K562 (cell line): ENCODE data around the gene LRRC57. TPM values are rescaled to one million over a fixed set of nuclear protein-coding genes. Genes with fewer than 3 reads are reported as not detected.

ENCODE experiments used
- ATF1 ChIP-seq, 2 experiments: fragments of 450-650 bp in 1 of 2; IDR thresholded peaks; 2 replicates each; pipeline ENCODE4 v1.6.1; 2016; ENCODE audit warnings: missing compliant biosample characterization in 1 of 2, missing genetic modification characterization in 1 of 2
- CBX5 ChIP-seq: IDR thresholded peaks from 2 replicates; pipeline ENCODE4 v1.6.1; 2014; ENCODE audit warnings: low read depth, borderline replicate concordance
- CBX8 ChIP-seq: fragments of 200-600 bp; sonication (generic); IDR thresholded peaks from 2 replicates; pipeline ENCODE4 v1.6.1; 2012; ENCODE audit warnings: borderline replicate concordance, mixed run types, low read depth, mild to moderate bottlenecking, moderate library complexity, mixed read lengths, low read length, control low read depth, inconsistent platforms; ENCODE audit not compliant: poor library complexity, severe bottlenecking; ENCODE audit errors: extremely low read depth
- CTBP1 ChIP-seq: fragments of 450-650 bp; IDR thresholded peaks from 2 replicates; pipeline ENCODE4 v1.6.1; 2016; ENCODE audit warnings: borderline replicate concordance
- GATAD2A ChIP-seq: fragments of 450-650 bp; IDR thresholded peaks from 2 replicates; pipeline ENCODE4 v1.6.1; 2017
- GTF3C2 ChIP-seq: IDR thresholded peaks from 3 replicates; pipeline ENCODE4 v1.6.1; 2011; ENCODE audit warnings: borderline replicate concordance, mild to moderate bottlenecking, moderate library complexity; ENCODE audit not compliant: insufficient read length; ENCODE audit errors: extremely low read depth
- HEY1 ChIP-seq: fragments of 250-450 bp; sonication (Bioruptor Pico); IDR thresholded peaks from 2 replicates; pipeline ENCODE4 v1.5.0; 2020; ENCODE audit warnings: mild to moderate bottlenecking, moderate library complexity, borderline replicate concordance
- L3MBTL2 ChIP-seq: fragments of 450-650 bp; IDR thresholded peaks from 2 replicates; pipeline ENCODE4 v1.6.1; 2016; ENCODE audit warnings: mild to moderate bottlenecking, moderate library complexity
- MIER1 ChIP-seq: fragments of 450-650 bp; IDR thresholded peaks from 2 replicates; pipeline ENCODE4 v1.6.1; 2016; ENCODE audit warnings: antibody characterized with exemption, mild to moderate bottlenecking, low read depth
- NFYB ChIP-seq: IDR thresholded peaks from 2 replicates; pipeline ENCODE4 v1.6.1; 2011; ENCODE audit warnings: mild to moderate bottlenecking, moderate library complexity; ENCODE audit not compliant: insufficient read length; ENCODE audit errors: extremely low read depth
- PCBP2 ChIP-seq: fragments of 200-400 bp; formaldehyde crosslinking; IDR thresholded peaks from 2 replicates; pipeline ENCODE4 v1.6.1; 2018; ENCODE audit warnings: low read length, low read depth, mild to moderate bottlenecking, moderate library complexity; ENCODE audit not compliant: poor library complexity, severe bottlenecking
- RBM17 ChIP-seq: fragments of 200-400 bp; formaldehyde crosslinking; IDR thresholded peaks from 2 replicates; pipeline ENCODE4 v1.6.1; 2017; ENCODE audit warnings: low read depth, mild to moderate bottlenecking, low read length, borderline replicate concordance
- SETDB1 ChIP-seq: IDR thresholded peaks from one replicate; pipeline ENCODE4 v1.6.1; 2012; ENCODE audit warnings: low read length, control low read depth, inconsistent platforms
- SIX5 ChIP-seq, 2 experiments: IDR thresholded peaks; 2 replicates each; pipeline ENCODE4 v1.6.1; 2011; ENCODE audit warnings: low read length in 2 of 2, borderline replicate concordance in 1 of 2, low read depth in 1 of 2, mild to moderate bottlenecking in 1 of 2, moderate library complexity in 1 of 2; ENCODE audit not compliant: insufficient read depth in 1 of 2
- TAL1 ChIP-seq: fragments of 450-650 bp; IDR thresholded peaks from 2 replicates; pipeline ENCODE4 v1.6.1; 2016; ENCODE audit warnings: mild to moderate bottlenecking
- ZFP1 ChIP-seq: fragments of 450-650 bp; formaldehyde crosslinking; IDR thresholded peaks from 2 replicates; pipeline ENCODE4 v1.4.0; 2020; ENCODE audit warnings: mild to moderate bottlenecking, mixed read lengths
- ZNF395 ChIP-seq: fragments of 200-800 bp; sonication (Bioruptor generic); IDR thresholded peaks from 2 replicates; pipeline ENCODE4 v1.6.1; 2017; ENCODE audit warnings: missing genetic modification characterization, missing compliant biosample characterization
- ZNF431 ChIP-seq: sonication (generic); formaldehyde crosslinking; IDR thresholded peaks from 2 replicates; pipeline ENCODE4 v1.8.0; 2022; ENCODE audit warnings: mild to moderate bottlenecking, missing genetic modification reagents
- ZNF696 ChIP-seq: fragments of 250-450 bp; sonication (Bioruptor Pico); conservative IDR thresholded peaks from 2 replicates; pipeline ENCODE4 v1.4.0; 2020; ENCODE audit warnings: mild to moderate bottlenecking, moderate library complexity
- ZNF76 ChIP-seq: fragments of 250-450 bp; sonication (Bioruptor Pico); IDR thresholded peaks from 2 replicates; pipeline ENCODE4 v1.4.0; 2020; ENCODE audit warnings: mild to moderate bottlenecking, moderate library complexity, borderline replicate concordance
- polyA plus RNA-seq, 8 experiments: library from polyadenylated mRNA; depleted of rRNA in 4 of 8; stranded (reverse) in 5 of 8; unstranded in 3 of 8; fragments of >200 nt; fragmentation: Nextera tagmentation in 2 of 8; fragmentation: Illumina TruSeq in 1 of 8; extraction: Ambion mirVana in 2 of 8; extraction: Trizol in 1 of 8; gene quantifications; 2 replicates each; pipeline versions ENCODE4 v1.2.1 to v1.2.3, GENCODE V29; 2011 to 2014; ENCODE audit warnings: inconsistent platforms in 1 of 8, missing spikeins in 1 of 8
- total RNA-seq, 7 experiments: library from RNA; depleted of rRNA in 6 of 7; stranded (reverse); fragments of >200 nt in 6 of 7; fragmentation: Illumina TruSeq in 2 of 7; extraction: Trizol in 2 of 7; gene quantifications; 2 replicates each; pipeline versions ENCODE4 v1.2.1 to v1.2.3, GENCODE V29; 2011 to 2021; ENCODE audit warnings: low replicate concordance in 1 of 7
- TF ChIP-seq, protein P1 (sequence below): sonication (generic); formaldehyde crosslinking; IDR thresholded peaks from 2 replicates; pipeline ENCODE4 v1.8.1; 2023; ENCODE audit warnings: mild to moderate bottlenecking, missing genetic modification reagents

The LRRC57 gene
- total and polyA plus RNA-seq, 9 of the 15 experiments (the other 6 are each of a cell fraction or from before 2014, with no cell fraction given) = 3.9 to 20.4 (median 14.8) TPM

DNA sequence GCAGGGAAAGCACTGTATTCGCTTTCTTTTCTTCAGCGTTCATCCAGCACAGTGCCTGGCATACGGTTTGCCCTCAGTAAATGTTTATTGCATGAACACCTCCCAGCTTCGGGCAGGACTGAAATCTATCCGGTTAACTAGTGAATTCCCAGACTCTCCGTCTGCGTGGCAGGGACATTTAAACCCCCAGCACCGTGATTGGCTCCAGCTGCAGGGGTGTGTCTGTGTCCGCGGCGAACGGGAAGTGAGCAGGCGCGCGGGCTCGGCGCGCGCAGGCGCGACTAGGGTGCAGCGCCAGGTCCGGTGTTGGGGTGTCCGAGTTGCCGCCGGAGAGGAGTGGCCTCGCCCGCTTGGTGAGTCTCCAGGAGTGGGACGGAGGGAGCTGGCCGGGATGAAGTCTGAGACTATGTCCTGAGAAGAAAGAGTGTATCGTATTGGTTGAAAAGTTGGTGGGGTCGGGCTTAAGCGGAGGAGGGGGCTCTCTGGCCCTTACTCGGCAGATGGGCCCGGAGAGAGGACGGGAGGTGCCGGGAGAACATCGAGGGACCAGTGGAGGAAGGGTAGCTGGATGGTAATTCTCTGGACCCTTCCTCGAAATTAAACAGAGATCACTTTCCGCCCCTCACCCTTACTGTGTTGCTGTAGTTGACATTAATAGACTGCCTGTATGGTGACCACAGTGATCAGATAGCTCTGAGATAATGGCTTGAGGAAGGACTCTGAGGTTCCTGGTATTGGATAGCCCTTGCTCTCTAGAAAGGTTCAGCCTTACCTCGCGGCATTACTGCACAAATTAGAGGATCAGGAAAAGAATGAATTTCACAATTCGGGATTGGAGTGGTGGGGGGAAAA is 53.0 kb downstream of the LRRC57 start, which contains the start of gene SNAP23 (continued):
- TF ChIP-seq, protein P1, sequence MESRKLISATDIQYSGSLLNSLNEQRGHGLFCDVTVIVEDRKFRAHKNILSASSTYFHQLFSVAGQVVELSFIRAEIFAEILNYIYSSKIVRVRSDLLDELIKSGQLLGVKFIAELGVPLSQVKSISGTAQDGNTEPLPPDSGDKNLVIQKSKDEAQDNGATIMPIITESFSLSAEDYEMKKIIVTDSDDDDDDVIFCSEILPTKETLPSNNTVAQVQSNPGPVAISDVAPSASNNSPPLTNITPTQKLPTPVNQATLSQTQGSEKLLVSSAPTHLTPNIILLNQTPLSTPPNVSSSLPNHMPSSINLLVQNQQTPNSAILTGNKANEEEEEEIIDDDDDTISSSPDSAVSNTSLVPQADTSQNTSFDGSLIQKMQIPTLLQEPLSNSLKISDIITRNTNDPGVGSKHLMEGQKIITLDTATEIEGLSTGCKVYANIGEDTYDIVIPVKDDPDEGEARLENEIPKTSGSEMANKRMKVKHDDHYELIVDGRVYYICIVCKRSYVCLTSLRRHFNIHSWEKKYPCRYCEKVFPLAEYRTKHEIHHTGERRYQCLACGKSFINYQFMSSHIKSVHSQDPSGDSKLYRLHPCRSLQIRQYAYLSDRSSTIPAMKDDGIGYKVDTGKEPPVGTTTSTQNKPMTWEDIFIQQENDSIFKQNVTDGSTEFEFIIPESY (CRISPR knock-in tag) = no peak
- TF ChIP-seq MIER1 (0 out of 2 replicates have a peak, but pooled peaks have one; percentile 36), GTF3C2 (no peak), CBX8 (no peak), CTBP1 (peak; percentile 16; the same call in 1 of the 2 replicates), ZFP1 (CRISPR knock-in tag) (no peak), ZNF696 (CRISPR knock-in tag) (no peak), SETDB1 (no peak), SIX5 (IDR thresholded peaks at IDR 0.05; ENCODE audit: borderline replicate concordance in 1 of 2, insufficient read depth in 1 of 2, low read depth in 1 of 2, low read length in 2 of 2) (no peak), NFYB (peak; percentile 93), ZNF76 (CRISPR knock-in tag) (no peak), TAL1 (no peak; the same call in 1 of the 2 replicates), CBX5 (no peak), RBM17 (no peak), ZNF395 (no peak), ZNF431 (CRISPR knock-in tag) (no peak), L3MBTL2 (peak; percentile 66; the same call in 1 of the 2 replicates), PCBP2 (no peak), GATAD2A (no peak), ATF1 (CRISPR knock-in tag; IDR thresholded peaks at IDR 0.05) (no peak), ATF1 (tag; IDR thresholded peaks at IDR 0.05) (peak; percentile 68), HEY1 (CRISPR knock-in tag) (no peak)
